GM19239 (cell line): ENCODE data around the gene STOM.
"Not testable (repeated sequence)": the region's sequence is repeated elsewhere in the genome, so short reads cannot be mapped to it uniquely, and the experiment has no call there.

Source experiments
- DNase-seq: peaks from one replicate; pipeline ENCODE4 v3.0.0; 2011; ENCODE audit warnings: low spot score; ENCODE audit not compliant: insufficient read length
- FAIRE-seq: peaks from 2 replicates; lab custom pipeline; 2011; peaks lifted over from hg19 to GRCh38; lab: Jason Lieb, UNC

Gene STOM

GRCh38 chr9:121292051-121292450 lies 78.0 kb downstream of the STOM start:
- no peak for DNase-seq
- no peak for FAIRE-seq

DNA sequence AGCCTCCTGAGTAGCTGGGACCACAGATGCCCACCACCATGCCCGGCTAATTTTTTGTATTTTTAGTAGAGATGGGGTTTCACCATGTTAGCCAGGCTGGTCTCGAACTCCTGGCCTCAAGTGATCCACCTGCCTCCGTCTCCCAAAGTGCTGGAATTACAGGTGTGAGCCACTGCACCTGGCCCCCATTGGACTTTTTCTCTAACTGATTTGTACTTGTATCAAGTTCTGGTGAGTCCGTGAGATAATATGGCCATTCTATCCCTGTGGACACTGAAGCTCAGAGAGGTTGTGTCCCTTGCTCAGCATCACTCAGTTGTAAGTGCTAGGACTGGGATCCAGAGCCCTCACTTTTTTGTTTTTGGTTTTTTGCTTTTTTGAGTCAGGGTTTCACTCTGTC lies 78.5 kb downstream of the STOM start:
- not testable (repeated sequence) for FAIRE-seq, DNase-seq

GRCh38 chr9:121289772-121290370 lies 80.2 kb downstream of the STOM start:
- no peak for FAIRE-seq
- DNase-seq: no peak

DNA sequence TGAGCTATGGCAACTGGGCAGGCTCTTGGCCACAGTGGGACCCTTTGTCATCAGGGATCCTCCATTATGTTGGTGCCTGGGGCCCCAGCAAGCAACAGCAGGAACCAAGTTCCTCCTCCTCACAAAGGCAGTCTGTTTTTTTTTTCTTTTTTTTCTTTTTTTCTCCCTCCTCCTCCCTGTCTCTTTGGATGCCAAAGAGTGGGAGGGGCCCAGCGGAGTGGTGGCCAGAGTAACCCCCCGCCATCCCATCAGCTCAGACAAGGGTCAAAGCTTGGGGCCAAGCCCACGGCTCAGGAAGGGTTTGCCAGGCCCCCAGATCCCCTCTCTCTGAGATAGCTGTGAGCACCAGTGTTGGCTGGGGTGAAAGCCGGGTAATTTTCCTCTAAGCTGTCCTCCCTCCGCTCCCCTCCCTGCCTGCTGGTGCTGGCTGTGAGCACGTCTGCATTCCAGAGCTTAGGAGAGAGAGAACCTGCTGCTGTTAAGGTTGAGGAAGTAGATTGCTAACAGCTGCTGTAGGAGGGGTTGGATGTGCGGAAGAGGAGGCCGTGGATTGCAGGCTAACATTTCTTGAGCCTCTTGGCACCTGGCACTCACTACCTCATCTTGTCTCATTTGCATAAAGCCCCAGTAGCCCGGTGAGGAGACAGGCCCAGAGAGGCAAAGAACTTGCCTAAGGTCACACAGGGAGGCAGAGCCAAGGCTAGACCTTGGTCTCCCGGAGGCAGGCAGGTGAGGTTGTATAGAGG lies 80.9 kb downstream of the STOM start:
- DNase-seq: no peak
- FAIRE-seq: no peak
